ENCODE data around the gene SIX3. TPM values are rescaled to one million over a fixed set of nuclear protein-coding genes. Genes with fewer than 3 reads are reported as not detected.

SIX3 gene
- total RNA-seq, 2 donors from 2014 or later = not detected

DNA sequence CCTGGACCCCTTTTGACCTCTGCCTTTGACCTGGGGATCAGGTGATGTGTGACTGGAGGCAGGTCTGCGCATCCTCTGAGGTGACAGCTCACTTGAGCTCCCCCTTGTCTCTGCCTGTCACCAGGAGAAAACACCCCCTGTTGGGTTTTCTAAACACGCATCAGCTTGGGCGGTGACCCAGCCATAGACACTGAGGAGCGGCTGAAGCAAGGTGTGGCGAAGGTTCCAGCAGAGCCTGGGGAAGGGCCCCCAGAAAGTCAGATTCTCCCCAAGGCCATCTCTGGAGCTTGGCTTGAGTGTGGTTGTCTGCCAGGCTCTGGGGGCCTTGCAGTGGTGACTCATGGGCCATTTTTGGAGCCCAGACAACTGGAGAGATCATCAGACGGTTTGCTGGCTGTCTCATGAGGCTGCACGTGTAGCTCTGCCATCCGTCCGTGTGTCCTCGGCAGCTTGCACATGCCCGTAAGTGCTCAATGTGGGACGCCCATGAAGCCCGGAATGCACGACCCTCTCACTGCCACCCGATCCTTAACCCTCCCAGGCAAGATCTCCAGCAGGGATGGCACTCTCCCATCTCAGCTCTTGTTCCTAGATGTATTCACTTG is 29.4 kb downstream of the SIX3 start:
- no peak for ATAC-seq
- intact Hi-C loops (cut with DNase I, micrococcal nuclease) = no loop called here
- DNase-seq = no peak

- ATAC-seq = no peak
- intact Hi-C loops (cut with DNase I, micrococcal nuclease) = no loop called here
These were observed 31.5 kb downstream of the SIX3 start for GRCh38 chr2:44972771-44973535.

GRCh38 chr2:44974064-44974715 is 32.7 kb downstream of the SIX3 start:
- DNase-seq = no peak
- peak; percentile 34 for ATAC-seq
- intact Hi-C loops (cut with DNase I, micrococcal nuclease) = no loop called here

More at GRCh38 chr2:44972771-44973535, 31.5 kb downstream of the SIX3 start:
- no peak for DNase-seq

DNA sequence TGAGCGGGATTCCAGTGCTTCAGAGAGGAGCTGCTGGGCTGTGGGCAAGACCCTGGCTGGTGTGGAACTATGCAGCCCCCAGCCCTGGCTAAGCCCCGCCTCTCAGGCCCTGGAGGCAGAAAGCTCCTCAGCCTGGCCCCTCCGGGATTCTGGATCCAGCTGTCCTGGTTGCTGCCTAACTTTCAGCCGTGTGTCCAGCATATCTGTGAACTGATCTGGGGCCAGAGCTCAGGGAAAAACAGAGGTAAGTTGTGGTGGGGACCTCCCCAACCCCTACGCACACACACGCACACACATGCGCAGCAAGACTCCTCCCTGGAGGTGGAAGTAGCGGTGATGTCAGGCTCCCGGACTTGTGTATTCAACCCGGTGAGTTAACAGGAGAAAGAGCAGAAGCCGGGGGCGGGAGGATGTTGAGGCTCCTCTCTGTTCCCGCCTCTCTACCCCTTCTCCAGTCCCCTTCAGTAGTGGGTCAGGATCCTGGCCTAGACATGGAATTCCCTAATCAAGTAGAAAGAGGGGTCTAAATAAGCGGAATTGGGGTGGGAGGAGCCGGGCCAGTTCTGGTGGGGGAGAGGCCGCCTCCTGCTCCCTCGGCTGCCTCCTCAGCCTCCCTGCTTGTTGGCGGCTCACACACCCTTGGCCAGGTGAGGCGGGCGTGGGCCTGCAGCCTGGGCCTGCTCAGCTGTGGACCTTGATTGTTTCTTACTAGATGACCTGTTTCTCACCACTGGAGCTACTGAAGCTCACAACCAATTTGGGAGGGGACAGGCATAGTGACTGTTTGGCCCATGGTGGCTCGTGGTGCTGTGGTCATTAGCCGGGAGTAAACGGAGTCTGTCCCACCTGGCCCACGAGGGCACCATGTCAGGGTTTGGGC is 34.3 kb downstream of the SIX3 start:
- DNase-seq (no peak), ATAC-seq (no peak)
- intact Hi-C loops (cut with DNase I, micrococcal nuclease) = no loop called here

DNA sequence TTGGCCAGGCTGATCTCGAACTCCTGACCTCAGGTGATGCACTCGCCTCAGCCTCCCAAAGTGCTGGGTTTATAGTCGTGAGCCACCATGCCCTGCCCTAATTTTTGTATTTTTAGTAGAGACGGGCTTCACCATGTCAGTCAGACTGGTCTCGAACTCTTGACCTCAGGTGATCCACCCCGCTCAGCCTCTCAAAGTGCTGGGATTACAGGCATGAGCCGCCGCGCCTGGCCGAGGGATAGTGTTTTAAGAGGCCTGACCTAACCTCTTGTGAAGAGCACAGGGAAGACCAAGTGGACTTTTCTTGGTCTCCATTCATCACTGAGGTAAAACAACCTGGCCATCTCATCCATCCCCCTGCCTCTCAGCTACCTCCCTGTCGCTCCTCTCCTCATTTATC is 38.1 kb downstream of the SIX3 start:
- no peak for DNase-seq
- intact Hi-C loops (cut with DNase I, micrococcal nuclease) = no loop called here
- no peak for ATAC-seq

DNA sequence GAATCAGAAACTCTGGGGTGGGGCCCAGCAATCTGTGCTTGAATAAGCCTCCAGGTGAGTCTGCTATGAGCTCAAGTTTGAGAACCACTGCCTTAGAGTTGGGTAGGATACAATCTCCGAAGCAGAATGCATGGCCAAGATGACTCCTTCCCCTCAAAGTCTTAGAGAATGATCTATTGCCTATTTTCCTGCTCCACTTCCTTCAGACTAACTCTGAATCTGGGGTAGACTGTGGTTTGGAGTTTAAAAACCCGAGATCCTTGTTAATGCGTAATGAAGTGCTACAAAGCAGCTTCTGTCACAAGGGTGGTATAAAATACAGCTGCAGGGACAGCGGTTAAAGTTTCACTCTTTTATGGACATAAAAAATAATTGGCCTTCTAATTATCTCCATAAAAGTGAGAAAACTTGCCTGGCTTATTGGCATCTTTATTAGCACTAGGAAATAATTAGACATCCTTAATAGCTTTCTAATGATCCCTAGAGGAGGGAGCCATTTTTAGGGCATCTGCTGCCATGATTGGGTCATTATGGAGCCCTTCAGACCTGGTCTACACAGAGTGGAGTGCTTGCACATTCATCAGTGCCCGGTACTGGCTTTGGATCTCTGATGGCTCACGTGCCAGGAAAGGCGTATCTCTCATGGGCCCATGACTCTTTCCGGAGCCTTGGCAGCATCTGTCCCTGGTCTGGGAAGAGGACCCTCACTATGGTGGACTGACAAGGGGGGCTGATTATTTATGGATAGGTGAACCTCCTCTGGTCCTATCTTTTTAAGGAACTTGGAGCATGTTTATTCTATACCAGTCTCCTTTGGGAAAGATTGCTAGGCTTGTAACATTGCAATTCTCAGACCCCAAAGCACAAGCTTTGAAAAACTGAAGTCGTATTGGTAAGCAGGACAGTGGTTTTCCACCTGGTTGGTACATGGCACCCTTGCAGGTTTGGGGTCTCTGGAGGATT is 39.5 kb downstream of the SIX3 start:
- DNase-seq (no peak), ATAC-seq (no peak)
- intact Hi-C loops (cut with DNase I, micrococcal nuclease) = loop anchor here (2.0 to 10.0 kb wide), 2 partner anchors 514 kb away; no protein-coding TSS in a partner anchor

DNA sequence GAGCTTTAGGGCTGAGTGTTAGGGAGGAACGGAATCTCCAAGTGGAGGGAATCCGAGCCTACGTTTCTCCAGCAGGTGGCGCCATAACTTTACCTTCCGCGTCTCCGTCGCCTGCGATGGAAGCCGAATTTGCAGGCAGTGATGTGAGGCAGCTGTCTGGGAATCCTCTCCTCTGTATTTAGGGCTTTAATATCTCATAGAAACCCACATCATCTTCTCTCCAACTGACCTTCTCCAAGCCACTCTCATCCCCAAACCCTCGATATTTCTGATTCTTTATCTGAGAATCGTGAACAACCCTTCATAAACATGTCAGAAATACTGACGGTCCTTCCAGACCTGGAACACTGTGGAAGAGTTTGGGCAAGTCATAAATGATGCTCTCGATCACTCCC is 40.2 kb downstream of the SIX3 start:
- ATAC-seq (peak; percentile 79), DNase-seq (peak; percentile 54 to 85)
- intact Hi-C loops (cut with DNase I, micrococcal nuclease) = loop anchor here (2.0 to 10.0 kb wide), 2 partner anchors 513 kb away; no protein-coding TSS in a partner anchor

DNA sequence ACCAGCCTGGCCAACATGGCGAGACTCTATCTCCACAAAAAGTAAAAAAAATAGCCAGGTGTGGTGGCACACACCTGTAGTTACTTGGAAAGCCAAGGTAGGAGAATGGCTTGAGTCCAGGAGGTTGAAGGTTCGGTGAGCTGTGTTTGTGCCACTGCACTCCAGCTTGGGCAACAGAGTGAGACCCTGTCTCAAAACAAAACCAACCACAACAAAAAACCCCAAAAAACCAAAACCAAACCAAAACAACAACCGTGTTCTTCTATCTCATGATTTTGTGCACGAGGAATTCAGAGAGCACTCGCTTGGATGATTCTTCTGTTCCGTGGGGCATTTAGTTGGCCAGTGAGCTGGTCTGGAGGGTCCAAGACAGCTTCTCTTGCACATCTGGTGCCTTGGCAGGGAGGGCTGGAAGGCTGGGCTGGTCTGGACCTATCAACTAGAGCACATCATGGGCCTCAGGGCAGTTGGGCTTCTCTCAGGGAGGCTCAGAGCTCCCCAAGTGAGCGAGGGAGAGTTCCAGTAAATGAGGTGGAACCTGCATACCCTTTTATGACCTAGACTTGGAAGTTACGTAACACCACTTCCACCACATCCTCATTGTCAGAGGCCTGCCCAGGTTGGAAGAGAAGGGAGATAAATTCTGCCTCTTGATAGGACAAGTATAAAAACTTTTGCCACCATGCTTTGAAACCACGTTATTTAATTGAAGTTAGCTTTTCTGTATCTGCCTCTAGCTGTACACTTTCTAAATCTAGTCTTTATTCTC is 42.5 kb downstream of the SIX3 start:
- ATAC-seq (no peak), DNase-seq (no peak)
- intact Hi-C loops (cut with DNase I, micrococcal nuclease) = loop anchor here in 1 of 2 donors (10.0 kb wide), 1 partner anchor 511 kb away; no protein-coding TSS in a partner anchor

GRCh38 chr2:44989176-44989575 is 47.7 kb downstream of the SIX3 start:
- no peak for ATAC-seq
- intact Hi-C loops (cut with DNase I, micrococcal nuclease) = loop anchor here in 1 of 2 donors (10.0 kb wide), 1 partner anchor 506 kb away; no protein-coding TSS in a partner anchor
- no peak for DNase-seq

GRCh38 chr2:44994377-44994776 is 52.9 kb downstream of the SIX3 start:
- DNase-seq = no peak
- ATAC-seq = no peak
- intact Hi-C loops (cut with DNase I, micrococcal nuclease) = no loop called here

Other genes with a start within 250 kb of the SIX3 start
- gene SIX2, start 67.8 kb downstream of the SIX3 start, total RNA-seq = not detected